ENCODE measurements around the gene BLVRB. TPM values are rescaled to one million over a fixed set of nuclear protein-coding genes. Genes with fewer than 3 reads are reported as not detected.

The BLVRB gene
- total and polyA plus RNA-seq, 2 of the 8 experiments (the other 6 are each of a cell fraction or from before 2014, with no cell fraction given) = 28.7 to 182 TPM

DNA sequence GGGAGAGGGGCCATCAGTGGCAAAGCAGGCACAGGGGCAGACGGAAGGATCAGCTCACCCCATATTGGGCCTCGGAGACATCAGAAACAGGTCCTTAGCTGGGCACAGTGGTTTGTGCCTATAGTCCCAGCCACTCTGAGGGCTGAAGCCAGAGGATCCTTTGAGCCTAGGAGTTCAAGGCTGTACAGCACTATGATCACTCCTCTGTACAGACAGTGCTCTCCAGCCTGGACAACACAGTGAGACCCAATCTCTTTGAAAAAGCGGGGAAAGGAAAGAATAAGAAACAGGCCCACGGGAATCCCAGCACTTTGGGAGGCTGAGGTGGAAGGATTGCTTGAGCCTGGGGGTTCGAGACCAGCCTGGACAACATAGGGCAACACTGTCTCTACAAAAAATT, 45.8 kb downstream of the BLVRB start:
- Histone ChIP-seq H2BK5ac (ENCODE audit: low read depth, low read length) (no peak overlapping the region), H3K56ac (replicated peaks; ENCODE audit: insufficient read length, low read depth, low read length) (no peak overlapping the region), H3K4me2 (ENCODE audit: insufficient read depth in 1 of 2, low read depth in 2 of 2, low read length in 2 of 2) (no peak overlapping the region), H4K8ac (ENCODE audit: extremely low read depth, insufficient read depth, low read length) (no peak overlapping the region), H3K4me1 (replicated peaks in 1 of 4; ENCODE audit: control insufficient read depth in 3 of 4, insufficient read depth in 4 of 4, low read length in 3 of 4) (peaks cover 4 to 9% (median 6%) of the 10 kb centered on the region in 4 experiments; a peak in 5 of 7 replicates), H2BK15ac (ENCODE audit: low read length) (0 out of 2 replicates have a peak overlapping the region, but pooled peaks have one; percentile 46), H2AFZ (ENCODE audit: low read length) (no peak overlapping the region), H3K23ac (ENCODE audit: insufficient read length) (no peak overlapping the region), H3K4ac (replicated peaks; ENCODE audit: insufficient read length, low read depth, low read length) (no peak overlapping the region), H2BK20ac (ENCODE audit: low read length) (0 out of 2 replicates have a peak overlapping the region, but pooled peaks have one; percentile 18), H2AK5ac (ENCODE audit: low read depth, low read length) (0 out of 2 replicates have a peak overlapping the region, but pooled peaks have one; percentile 82), H3K79me1 (ENCODE audit: low read depth, low read length) (no peaks in the 10 kb centered on the region; the same call in 1 of the 2 replicates), H3K27me3 (replicated peaks in 1 of 4; ENCODE audit: control insufficient read depth in 3 of 4, extremely low read depth in 1 of 4, insufficient read depth in 3 of 4, low read length in 3 of 4) (no peaks in the 10 kb centered on the region; a peak in 1 of 7 replicates), H3K79me2 (ENCODE audit: control insufficient read depth in 1 of 2, insufficient read depth in 2 of 2, low read length in 2 of 2) (no peaks in the 10 kb centered on the region), H4K91ac (replicated peaks; ENCODE audit: insufficient read length, low read length) (no peak overlapping the region), H3K4me3 (ENCODE audit: extremely low read depth in 1 of 4, insufficient read depth in 2 of 4, low read depth in 3 of 4, low read length in 4 of 4) (no peak overlapping the region), H4K5ac (ENCODE audit: insufficient read length, low read depth, low read length) (no peak overlapping the region), H3K14ac (ENCODE audit: insufficient read length) (no peak overlapping the region), H4K20me1 (replicated peaks in 1 of 2; ENCODE audit: control insufficient read depth in 1 of 2, insufficient read depth in 2 of 2, low read length in 2 of 2) (no peaks in the 10 kb centered on the region), H3K9me3 (ENCODE audit: insufficient read depth in 2 of 2, low read depth in 1 of 2, low read length in 1 of 2) (no peaks in the 10 kb centered on the region), H3K23me2 (ENCODE audit: low read depth, low read length) (peaks cover 6% of the 10 kb centered on the region; the same call in 1 of the 2 replicates), H3K9ac (replicated peaks in 1 of 4; ENCODE audit: extremely low read depth in 1 of 4, low read depth in 3 of 4, low read length in 3 of 4) (no peak overlapping the region), H3K36me3 (ENCODE audit: control insufficient read depth in 2 of 4, insufficient read depth in 4 of 4, low read length in 3 of 4) (peaks cover 0 to 2% (median 0%) of the 10 kb centered on the region in 4 experiments; a peak in 2 of 8 replicates), H3K18ac (ENCODE audit: extremely low read depth, low read length) (no peak overlapping the region), H2BK12ac (ENCODE audit: low read depth, low read length) (no peak overlapping the region), H3K27ac (ENCODE audit: low read depth, low read length) (no peak overlapping the region), H2BK120ac (replicated peaks; ENCODE audit: low read depth, low read length) (no peak overlapping the region)
- FAIRE-seq (no peak), DNase-seq (ENCODE audit: low read depth in 1 of 2, low spot score in 2 of 2) (no peak)
- ChIA-PET CTCF (ENCODE audit: partially characterized antibody) (interaction anchor here (0.8 to 4.4 kb wide), 18 partner anchors 7 to 103 kb away, joined by 3 to 41 read pairs (median 9); partner anchors contain the start of genes BLVRB, PRX, SERTAD3 and SPTBN4), POLR2A (ENCODE audit: partially characterized antibody) (interaction anchor here (0.6 to 3.3 kb wide), 10 partner anchors 9 to 45 kb away, joined by 3 to 18 read pairs (median 6); partner anchors contain the start of genes BLVRB and SERTAD3)
- no peak for TF ChIP-seq SIX5 (IDR thresholded peaks at IDR 0.05; ENCODE audit: low read depth, low read length)
- TF ChIP-seq KDM1A (IDR thresholded peaks at IDR 0.05; ENCODE audit: borderline replicate concordance, low read length) = peak; percentile 46; the same call in 1 of the 2 replicates
- 91% methylated on average over 5 of the region's 5 CpGs; no CpG with 5 or more reads in 1 of the 2 experiments for WGBS, 2 experiments (ENCODE audit: extremely low coverage in 1 of 2, insufficient coverage in 1 of 2, insufficient read length in 1 of 2, insufficient replicate concordance in 2 of 2, low coverage in 1 of 2, low lambda C conversion rate in 2 of 2, missing lambda C conversion rate in 1 of 2)

Data from H1 (cell line).